ENCODE measurements around the gene NPB. TPM values are rescaled to one million over a fixed set of nuclear protein-coding genes. Genes with fewer than 3 reads are reported as not detected.
A peak's percentile ranks its signal among the peaks of the same experiment; 100 is the strongest.

Gene NPB
- polyA plus RNA-seq, 1 donor (not counting 4 experiments of a cell fraction or from before 2014, with no cell fraction given), result not detected

GRCh38 chr17:81898885-81899284 lies 3.2 kb upstream of the NPB start:
- Histone ChIP-seq H4K20me1 (ENCODE audit: control insufficient read depth, extremely low read depth, insufficient read depth, low read length) (peaks cover 14% of the 10 kb centered on the region), H3K9me3 (ENCODE audit: control insufficient read depth, low read depth, low read length) (no peaks in the 10 kb centered on the region), H2AFZ (ENCODE audit: control insufficient read depth, low read length) (no peak overlapping the region), H3K4me3 (ENCODE audit: control insufficient read depth in 2 of 3, extremely low read depth in 1 of 3, insufficient read depth in 2 of 3, low read depth in 1 of 3, low read length in 3 of 3) (no peak overlapping the region), H3K27ac (ENCODE audit: control insufficient read depth, insufficient read depth, low read length) (peak overlapping the region; percentile 65), H3K79me2 (ENCODE audit: control insufficient read depth, insufficient read depth, low read length) (peaks cover 3% of the 10 kb centered on the region), H3K9me1 (ENCODE audit: control insufficient read depth, extremely low read depth, insufficient read depth, low read length) (no peaks in the 10 kb centered on the region), H3K4me2 (ENCODE audit: control insufficient read depth, extremely low read depth, insufficient read depth, low read depth, low read length) (peak overlapping the region; percentile 31), H3K27me3 (ENCODE audit: control insufficient read depth, extremely low read depth, insufficient read depth, low read length) (no peaks in the 10 kb centered on the region), H3K4me1 (ENCODE audit: control insufficient read depth, extremely low read depth, insufficient read depth, low read length) (peaks cover 35% of the 10 kb centered on the region), H3K36me3 (ENCODE audit: control insufficient read depth in 2 of 2, extremely low read depth in 1 of 2, insufficient read depth in 2 of 2, low read length in 2 of 2) (peaks cover 16 to 36% of the 10 kb centered on the region in 2 experiments), H3K9ac (ENCODE audit: control insufficient read depth, extremely low read depth, insufficient read depth, low read length) (peak overlapping the region; percentile 36)
- TF ChIP-seq EZH2 (IDR thresholded peaks at IDR 0.05; ENCODE audit: low read length), result no peak
- no peak for TF ChIP-seq CTCF (optimal IDR thresholded peaks at IDR 0.05 in 1 of 3, IDR thresholded peaks at IDR 0.05 in 1 of 3, conservative IDR thresholded peaks at IDR 0.05 in 1 of 3; ENCODE audit: extremely low read depth in 1 of 3, insufficient read depth in 2 of 3, low read length in 3 of 3)
- DNase-seq (ENCODE audit: low read depth, low spot score) (no peak), FAIRE-seq (no peak)
- dilution Hi-C loops (cut with MboI; ENCODE audit: extremely low pct_ligation_motif_present, low sequenced_read_pairs), result no loop called here

GRCh38 chr17:81899514-81900166 lies 2.4 kb upstream of the NPB start:
- dilution Hi-C loops (cut with MboI; ENCODE audit: extremely low pct_ligation_motif_present, low sequenced_read_pairs), result no loop called here
- H4K20me1 ChIP-seq (ENCODE audit: control insufficient read depth, extremely low read depth, insufficient read depth, low read length), result peaks cover 14% of the 10 kb centered on the region
- peaks cover 35% of the 10 kb centered on the region for H3K4me1 ChIP-seq (ENCODE audit: control insufficient read depth, extremely low read depth, insufficient read depth, low read length)
- no peaks in the 10 kb centered on the region for H3K9me1 ChIP-seq (ENCODE audit: control insufficient read depth, extremely low read depth, insufficient read depth, low read length)
- no peaks in the 10 kb centered on the region for H3K9me3 ChIP-seq (ENCODE audit: control insufficient read depth, low read depth, low read length)
- no peak overlapping the region for H3K4me2 ChIP-seq (ENCODE audit: control insufficient read depth, extremely low read depth, insufficient read depth, low read depth, low read length)
- peaks cover 17 to 36% of the 10 kb centered on the region in 2 experiments for H3K36me3 ChIP-seq (ENCODE audit: control insufficient read depth in 2 of 2, extremely low read depth in 1 of 2, insufficient read depth in 2 of 2, low read length in 2 of 2)
- no peak for FAIRE-seq
- no peak overlapping the region for H3K27ac ChIP-seq (ENCODE audit: control insufficient read depth, insufficient read depth, low read length)
- TF ChIP-seq CTCF (optimal IDR thresholded peaks at IDR 0.05 in 1 of 3, IDR thresholded peaks at IDR 0.05 in 1 of 3, conservative IDR thresholded peaks at IDR 0.05 in 1 of 3; ENCODE audit: extremely low read depth in 1 of 3, insufficient read depth in 2 of 3, low read length in 3 of 3) (no peak), EZH2 (IDR thresholded peaks at IDR 0.05; ENCODE audit: low read length) (no peak)
- H2AFZ ChIP-seq (ENCODE audit: control insufficient read depth, low read length), result no peak overlapping the region
- H3K79me2 ChIP-seq (ENCODE audit: control insufficient read depth, insufficient read depth, low read length), result no peaks in the 10 kb centered on the region
- H3K27me3 ChIP-seq (ENCODE audit: control insufficient read depth, extremely low read depth, insufficient read depth, low read length), result no peaks in the 10 kb centered on the region
- H3K4me3 ChIP-seq (ENCODE audit: control insufficient read depth in 2 of 3, extremely low read depth in 1 of 3, insufficient read depth in 2 of 3, low read depth in 1 of 3, low read length in 3 of 3), result no peak overlapping the region
- H3K9ac ChIP-seq (ENCODE audit: control insufficient read depth, extremely low read depth, insufficient read depth, low read length), result no peak overlapping the region
- DNase-seq (ENCODE audit: low read depth, low spot score), result no peak
